Heart right ventricle (tissue), 16 donors: ENCODE results near the gene PRKAR2B. TPM values are rescaled to one million over a fixed set of nuclear protein-coding genes. Genes with fewer than 3 reads are reported as not detected.

ENCODE experiments used
- ATAC-seq, 8 donors: fragments of 200-7000 bp; cut with Tn5 transposase; one replicate each; pipeline ENCODE4 v1.9.1; 2020; ENCODE audit warnings: mild to moderate bottlenecking in 8 of 8, moderate library complexity in 8 of 8, moderate number of reproducible peaks in 1 of 8
- DNase-seq, 2 donors: peaks; one replicate each; pipeline ENCODE4 v3.0.0-alpha.2; 2020
- H3K27ac ChIP-seq, 10 donors: fragments of 200-600 bp; sonication (generic) in 2 of 10; one replicate each; pipeline versions ENCODE4 v1.5.0 to v1.8.0; 2020 to 2022; ENCODE audit warnings: mild to moderate bottlenecking in 3 of 10
- H3K27me3 ChIP-seq, 7 donors: fragments of 200-600 bp; one replicate each; pipeline ENCODE4 v1.8.0; 2021 to 2022; ENCODE audit warnings: mild to moderate bottlenecking in 2 of 7
- H3K36me3 ChIP-seq, 9 donors: fragments of 200-600 bp; sonication (generic) in 1 of 9; one replicate each; pipeline versions ENCODE4 v1.5.0 to v1.8.0; 2020 to 2022; ENCODE audit warnings: mild to moderate bottlenecking in 2 of 9
- H3K4me1 ChIP-seq, 9 donors: fragments of 200-600 bp; sonication (generic) in 1 of 9; one replicate each; pipeline versions ENCODE4 v1.5.0 to v1.8.0; 2020 to 2022; ENCODE audit warnings: mild to moderate bottlenecking in 4 of 9
- H3K4me3 ChIP-seq, 10 donors: fragments of 200-600 bp; sonication (generic) in 2 of 10; one replicate each; pipeline versions ENCODE4 v1.5.0 to v1.8.0; 2020 to 2022; ENCODE audit warnings: mild to moderate bottlenecking in 7 of 10, moderate library complexity in 2 of 10
- H3K9me3 ChIP-seq, 11 donors: fragments of 200-600 bp in 10 of 11; sonication (generic) in 2 of 11; one replicate each; pipeline versions ENCODE4 v1.5.0 to v1.8.0; 2013 to 2022; ENCODE audit warnings: mild to moderate bottlenecking in 2 of 11, control low read depth in 1 of 11, moderate library complexity in 1 of 11
- WGBS, 2 donors: extraction: QIAGEN DNeasy Blood & Tissue Kit; methylation state at CpG; one replicate each; pipeline ENCODE4 v1.1.7; 2013; ENCODE audit warnings: inconsistent platforms in 1 of 2; 5-methylcytosine and 5-hydroxymethylcytosine counted together
- intact Hi-C, 10 donors: fragments of 100-400 bp; cut with DNase I; formaldehyde crosslinking; loops; one replicate each; pipeline versions ENCODE4 v1.11.1 to v1.14.2; 2022
- polyA plus RNA-seq, 2 donors: library from polyadenylated mRNA; stranded (reverse); fragments of 200-250 nt; gene quantifications; one replicate each; pipeline ENCODE4 v1.2.3, GENCODE V29; 2013
- total RNA-seq, 10 donors: library from RNA; stranded (reverse); fragmentation: NEBNext Ultra II Directional in 3 of 10; extraction: Animal tissue kit (Norgen Biotek cat#: 25700) in 3 of 10; gene quantifications; one replicate each; pipeline versions ENCODE4 v1.2.1 to v1.2.4, GENCODE V29; 2021 to 2023
- TF ChIP-seq, protein P1 (sequence below), 9 donors: fragments of 200-600 bp; sonication (generic) in 2 of 9; IDR thresholded peaks; one replicate each; pipeline versions ENCODE4 v1.5.0 to v1.8.0; 2021 to 2022; ENCODE audit warnings: antibody characterized with exemption in 9 of 9, mild to moderate bottlenecking in 5 of 9, moderate library complexity in 1 of 9
- donor health status: Arrhythmogenic right ventricular cardiomyopathy.
- donor health status: ischemic (EF 13 %, LVEDD 7.1; RV severe dilation, severe dysfunction).
- donor health status: healthy with polysubstance abuse.
- donor health status: DM: no; HTN: yes; CAD: no.
- donor health status: DM: no; HTN: no; CAD: no.
- donor health status: ischemic (EF 25% LVEDD 6.9; RV normal size, moderate dysfunction).
- donor health status: ischemic (EF 25% LVEDD 5.7; RV mildly dilated, moderate dysfunction).
- donor health status: healthy.
- donor health status: DM: yes; HTN: yes; CAD: no.
- donor health status: Ischemic cardiomyopathy.
- donor health status: ischemic (EF 35%, LVEDD 5.7; RV mildly dilated, moderate dysfunction).
- donor health status: nonischemic (EF 11% LVEDD 7.7; RV severe dilation, severe dysfunction).
- donor health status: DM: yes; HTN: yes; CAD: no.
- donor health status: PGD.
- donor health status: ischemic (EF 29% LVEDD 5.4; RV normal size, mild dysfunction).
- donor health status: nonischemic (EF 23%, LVEDD 6.1; RV moderate dilation, normal function).

The PRKAR2B gene
- total and polyA plus RNA-seq, 12 donors: 5.4 to 42.5 (median 24.6) TPM

DNA sequence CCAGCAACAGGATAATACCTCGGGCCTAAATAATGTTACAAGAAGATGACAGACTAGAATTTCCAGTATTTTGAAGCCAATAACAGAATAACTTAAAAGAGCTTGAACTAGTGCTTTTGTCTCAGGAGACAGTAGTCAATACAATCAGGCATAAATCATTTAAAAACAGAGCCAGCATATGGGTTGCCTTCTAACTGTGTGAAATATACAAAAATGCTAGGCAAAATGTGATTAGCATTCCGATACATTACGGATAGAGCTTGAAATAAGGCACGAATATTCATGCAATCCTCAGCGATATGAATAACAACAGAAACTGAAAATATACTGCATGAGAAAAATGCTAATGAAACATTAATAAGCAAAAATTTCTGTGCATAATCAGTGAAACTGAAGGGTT lies 18.3 kb upstream of the PRKAR2B start:
- 93 to 94% methylated on average over 5 of the region's 5 CpGs for WGBS, 2 donors
- intact Hi-C loops: no loop called here
- H3K4me1 ChIP-seq: peaks cover 0 to 43% (median 6%) of the 10 kb centered on the region in 9 donors
- H3K27me3 ChIP-seq: no peaks in the 10 kb centered on the region
- no peak for DNase-seq
- ATAC-seq: no peak
- TF ChIP-seq, protein P1, sequence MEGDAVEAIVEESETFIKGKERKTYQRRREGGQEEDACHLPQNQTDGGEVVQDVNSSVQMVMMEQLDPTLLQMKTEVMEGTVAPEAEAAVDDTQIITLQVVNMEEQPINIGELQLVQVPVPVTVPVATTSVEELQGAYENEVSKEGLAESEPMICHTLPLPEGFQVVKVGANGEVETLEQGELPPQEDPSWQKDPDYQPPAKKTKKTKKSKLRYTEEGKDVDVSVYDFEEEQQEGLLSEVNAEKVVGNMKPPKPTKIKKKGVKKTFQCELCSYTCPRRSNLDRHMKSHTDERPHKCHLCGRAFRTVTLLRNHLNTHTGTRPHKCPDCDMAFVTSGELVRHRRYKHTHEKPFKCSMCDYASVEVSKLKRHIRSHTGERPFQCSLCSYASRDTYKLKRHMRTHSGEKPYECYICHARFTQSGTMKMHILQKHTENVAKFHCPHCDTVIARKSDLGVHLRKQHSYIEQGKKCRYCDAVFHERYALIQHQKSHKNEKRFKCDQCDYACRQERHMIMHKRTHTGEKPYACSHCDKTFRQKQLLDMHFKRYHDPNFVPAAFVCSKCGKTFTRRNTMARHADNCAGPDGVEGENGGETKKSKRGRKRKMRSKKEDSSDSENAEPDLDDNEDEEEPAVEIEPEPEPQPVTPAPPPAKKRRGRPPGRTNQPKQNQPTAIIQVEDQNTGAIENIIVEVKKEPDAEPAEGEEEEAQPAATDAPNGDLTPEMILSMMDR (IDR thresholded peaks at IDR 0.05): no peak
- peaks cover 0 to 19% (median 3%) of the 10 kb centered on the region in 11 donors for H3K9me3 ChIP-seq
- no peak overlapping the region for H3K27ac ChIP-seq
- no peaks in the 10 kb centered on the region for H3K36me3 ChIP-seq
- no peak overlapping the region for H3K4me3 ChIP-seq

DNA sequence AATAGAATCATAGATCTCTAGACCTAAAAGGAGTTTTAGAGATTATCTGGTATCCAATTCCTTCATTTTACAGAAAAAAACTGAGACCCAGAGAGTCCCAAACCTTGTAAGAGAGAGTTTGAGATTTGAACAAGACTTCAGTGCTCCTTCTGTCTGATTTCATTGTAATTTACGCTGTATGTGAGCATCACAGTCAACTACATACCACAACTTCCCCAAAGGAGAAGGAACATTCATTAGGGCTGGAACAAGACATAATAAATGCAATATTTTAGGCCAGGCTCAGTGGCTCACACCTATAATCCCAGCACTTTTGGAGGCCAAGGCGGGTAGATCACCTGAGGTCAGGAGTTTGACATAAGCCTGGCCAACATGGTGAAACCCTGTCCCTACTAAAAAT lies 17.3 kb upstream of the PRKAR2B start:
- TF ChIP-seq, protein P1 (IDR thresholded peaks at IDR 0.05): no peak
- H3K9me3 ChIP-seq: peaks cover 0 to 18% (median 3%) of the 10 kb centered on the region in 11 donors
- 95 to 97% methylated on average over 2 of the region's 2 CpGs for WGBS, 2 donors
- ATAC-seq (peak in 2 of 8 donors; percentile 29 to 38), DNase-seq (no peak)
- H3K36me3 ChIP-seq: no peaks in the 10 kb centered on the region
- intact Hi-C loops: no loop called here
- H3K4me1 ChIP-seq: peaks cover 0 to 43% (median 6%) of the 10 kb centered on the region in 9 donors
- H3K4me3 ChIP-seq: no peak overlapping the region
- H3K27ac ChIP-seq: peak overlapping the region in 1 of 10 donors; percentile 59
- no peaks in the 10 kb centered on the region for H3K27me3 ChIP-seq

DNA sequence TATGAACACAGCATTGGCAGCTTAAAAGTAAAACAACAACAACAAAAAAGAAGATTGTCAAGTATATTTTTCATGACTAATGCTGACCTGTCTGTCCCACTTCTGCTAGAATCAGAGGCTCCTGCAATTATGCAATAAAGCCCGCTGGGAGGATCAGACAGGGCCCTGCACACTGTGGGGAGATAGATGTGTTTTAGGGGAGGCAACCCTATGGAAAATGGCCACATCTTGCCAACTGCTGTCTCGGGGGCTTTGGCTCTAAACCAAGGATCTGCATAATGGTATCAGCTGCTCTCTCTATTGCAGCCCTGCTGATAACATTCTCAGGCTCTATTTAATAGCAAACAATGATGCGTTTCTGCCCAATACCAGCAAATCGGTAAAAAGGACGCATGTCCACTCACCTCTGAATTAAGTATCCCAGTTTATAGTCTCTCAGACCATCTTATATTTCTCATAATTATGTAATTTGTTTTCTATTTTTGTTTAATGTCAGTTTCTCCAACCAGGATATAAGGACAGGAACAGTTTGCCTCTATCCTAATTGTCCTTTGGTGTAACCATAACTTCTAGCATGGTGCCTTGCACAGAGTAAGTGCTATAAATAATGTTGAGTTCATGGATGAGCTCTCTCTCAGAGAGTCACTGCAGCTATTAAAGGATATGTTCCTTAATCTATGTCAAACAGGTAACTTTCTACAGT lies 15.3 kb upstream of the PRKAR2B start:
- 57 to 65% methylated on average over 5 of the region's 5 CpGs for WGBS, 2 donors
- no peak for DNase-seq
- Histone ChIP-seq H3K9me3 (no peaks in the 10 kb centered on the region), H3K4me1 (peaks cover 0 to 43% (median 6%) of the 10 kb centered on the region in 9 donors), H3K27me3 (no peaks in the 10 kb centered on the region), H3K4me3 (no peak overlapping the region), H3K36me3 (no peaks in the 10 kb centered on the region), H3K27ac (no peak overlapping the region)
- peak in 4 of 8 donors; percentile 69 to 88 (median 78) for ATAC-seq
- intact Hi-C loops: no loop called here
- TF ChIP-seq, protein P1 (IDR thresholded peaks at IDR 0.05): no peak

DNA sequence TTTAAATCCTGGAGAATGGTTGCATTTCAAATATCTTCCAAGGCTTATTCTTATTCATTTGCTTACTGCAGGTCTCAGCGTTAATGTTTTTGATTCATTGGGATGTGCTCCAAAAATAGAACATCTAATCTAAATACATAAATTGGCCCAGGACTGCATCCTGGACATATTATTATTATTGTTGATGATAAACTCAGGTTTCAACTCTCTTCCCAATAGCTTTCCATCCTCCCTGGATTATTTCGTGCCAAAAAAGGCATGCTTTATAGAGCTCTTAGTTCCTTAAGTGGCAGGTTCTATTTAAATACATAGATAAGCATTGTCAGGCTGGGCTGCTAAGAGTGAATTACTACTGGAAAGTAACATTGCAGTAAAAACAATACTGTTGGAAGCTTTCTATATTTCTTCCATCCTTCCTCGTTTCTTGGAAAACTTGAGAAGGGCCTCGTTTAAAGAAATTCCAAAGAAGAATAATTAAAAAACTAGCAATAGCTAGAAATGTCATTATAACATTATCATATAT lies 14.7 kb upstream of the PRKAR2B start:
- Histone ChIP-seq H3K27me3 (no peaks in the 10 kb centered on the region), H3K4me3 (no peak overlapping the region), H3K9me3 (no peaks in the 10 kb centered on the region), H3K36me3 (no peaks in the 10 kb centered on the region), H3K4me1 (peaks cover 0 to 43% (median 6%) of the 10 kb centered on the region in 9 donors), H3K27ac (no peak overlapping the region)
- WGBS, 2 donors: 34% methylated on average over 4 of the region's 4 CpGs
- TF ChIP-seq, protein P1 (IDR thresholded peaks at IDR 0.05): no peak
- DNase-seq (no peak), ATAC-seq (peak in 1 of 8 donors; percentile 64)
- intact Hi-C loops: loop anchor here in 1 of 10 donors (5.0 kb wide), 1 partner anchor 117 kb away; no protein-coding TSS in a partner anchor
